Naive thymus-derived CD4-positive, alpha-beta T cell (primary cell): Measurements from ENCODE around the gene LSR. TPM values are rescaled to one million over a fixed set of nuclear protein-coding genes. Genes with fewer than 3 reads are reported as not detected.
A peak's percentile ranks its signal among the peaks of the same experiment; 100 is the strongest.

Experiments
- ATAC-seq: fragments of 150-1000 bp; cut with Tn5 transposase; 2 replicates; pipeline ENCODE4 v1.10.0; 2021; ENCODE audit warnings: mild to moderate bottlenecking, moderate library complexity
- CTCF ChIA-PET: fragments of 350-600 bp; sonication (Branson Sonifier 250); formaldehyde crosslinking; loops from one replicate; lab custom pipeline; 2021; ENCODE audit warnings: antibody characterized with exemption; lab: Charles Lee
- POLR2A ChIA-PET: fragments of 350-600 bp; sonication (Branson Sonifier 250); formaldehyde crosslinking; loops from one replicate; lab custom pipeline; 2021; ENCODE audit warnings: antibody characterized with exemption, inconsistent platforms; lab: Charles Lee
- DNase-seq, 9 donors: peaks; one replicate each; pipeline versions ENCODE4 v3.0.0 to v3.0.0-alpha.2; 2020 to 2022; ENCODE audit warnings: mixed read lengths in 1 of 9
- H3K27ac ChIP-seq: one replicate; pipeline ENCODE4 v1.7.0; 2013; ENCODE audit warnings: mild to moderate bottlenecking, low read depth, low read length, moderate library complexity
- H3K27me3 ChIP-seq, 2 donors: one replicate each; pipeline ENCODE4 v1.7.0; 2013; ENCODE audit warnings: low read length in 2 of 2, mild to moderate bottlenecking in 2 of 2, moderate library complexity in 2 of 2; ENCODE audit not compliant: control insufficient read depth in 2 of 2, insufficient read depth in 2 of 2
- H3K36me3 ChIP-seq, 3 experiments: 1 replicate in 2 of 3; 2 replicates in 1 of 3; pipeline ENCODE4 v1.7.0; 2013; ENCODE audit warnings: low read length in 3 of 3, mild to moderate bottlenecking in 3 of 3, moderate library complexity in 1 of 3; ENCODE audit not compliant: insufficient read depth in 3 of 3, control insufficient read depth in 2 of 3
- H3K4me1 ChIP-seq, 2 donors: one replicate each; pipeline ENCODE4 v1.7.0; 2013; ENCODE audit warnings: low read length in 2 of 2, mild to moderate bottlenecking in 2 of 2, moderate library complexity in 1 of 2; ENCODE audit not compliant: control insufficient read depth in 2 of 2, insufficient read depth in 2 of 2
- H3K4me3 ChIP-seq: 2 replicates; pipeline ENCODE4 v1.7.0; 2013; ENCODE audit warnings: mild to moderate bottlenecking, low read length
- H3K9me3 ChIP-seq, 3 experiments: 1 replicate in 2 of 3; 2 replicates in 1 of 3; pipeline ENCODE4 v1.7.0; 2013; ENCODE audit warnings: low read length in 3 of 3; ENCODE audit not compliant: control insufficient read depth in 2 of 3
- H3K27ac Mint-ChIP-seq, 9 donors: one replicate each; pipeline ENCODE4 v1.8.0; 2020 to 2022; ENCODE audit warnings: mixed read lengths in 9 of 9, mild to moderate bottlenecking in 8 of 9, moderate library complexity in 5 of 9, inconsistent platforms in 2 of 9
- H3K27me3 Mint-ChIP-seq, 5 donors: one replicate each; pipeline ENCODE4 v1.8.0; 2021 to 2022; ENCODE audit warnings: mixed read lengths in 5 of 5, mild to moderate bottlenecking in 1 of 5
- H3K36me3 Mint-ChIP-seq, 5 donors: one replicate each; pipeline ENCODE4 v1.8.0; 2020 to 2022; ENCODE audit warnings: mixed read lengths in 5 of 5, mild to moderate bottlenecking in 3 of 5, inconsistent platforms in 1 of 5
- H3K4me1 Mint-ChIP-seq, 7 donors: one replicate each; pipeline ENCODE4 v1.8.0; 2020 to 2022; ENCODE audit warnings: mixed read lengths in 7 of 7, mild to moderate bottlenecking in 3 of 7, inconsistent platforms in 1 of 7
- H3K4me3 Mint-ChIP-seq, 10 donors: one replicate each; pipeline ENCODE4 v1.8.0; 2020 to 2022; ENCODE audit warnings: mild to moderate bottlenecking in 10 of 10, mixed read lengths in 10 of 10, moderate library complexity in 6 of 10, inconsistent platforms in 2 of 10
- H3K9me3 Mint-ChIP-seq, 11 donors: one replicate each; pipeline ENCODE4 v1.8.0; 2020 to 2022; ENCODE audit warnings: mixed read lengths in 11 of 11, mild to moderate bottlenecking in 4 of 11, inconsistent platforms in 1 of 11, moderate library complexity in 1 of 11
- intact Hi-C, 2 donors: fragments of 100-400 bp; cut with micrococcal nuclease; formaldehyde crosslinking; loops; one replicate each; pipeline ENCODE4 v1.15.1; 2023
- polyA plus RNA-seq, 2 donors: library from polyadenylated mRNA; unstranded; fragments of 300-500 nt; fragmentation: Illumina TruSeq; gene quantifications; one replicate each; pipeline ENCODE4 v1.2.3, GENCODE V29; 2021
- total RNA-seq, 6 experiments: library from RNA in 5 of 6; stranded (reverse) in 5 of 6; gene quantifications; 1 replicate in 5 of 6; 2 replicates in 1 of 6; pipeline ENCODE4 v1.2.3 and lab custom pipeline; 2021 to 2026

LSR gene
- total RNA-seq (10 to 100 TPM in 4 of 5 experiments, 1 to 10 TPM in 1; 4.6 to 59.3 (median 25.1) TPM), polyA plus RNA-seq (10 to 100 TPM; 23.4 to 39.1 TPM), total RNA-seq (lab: John Stamatoyannopoulos, UW) (35.1 reads per million, percentile 63 among the genes with 10 or more reads in this experiment)

- peak; percentile 92 for ATAC-seq
- H3K27ac Mint-ChIP-seq: peak within 1 kb of the TSS; percentile 65 to 95 (median 90)
- H3K4me1 Mint-ChIP-seq: peaks cover 18 to 41% (median 33%) of the 10 kb centered on the region in 7 donors
- Histone ChIP-seq H3K27me3 (no peaks in the 10 kb centered on the region), H3K27ac (peak within 1 kb of the TSS; percentile 63), H3K36me3 (no peaks in the 10 kb centered on the region), H3K4me3 (peak within 1 kb of the TSS; percentile 81), H3K9me3 (no peaks in the 10 kb centered on the region), H3K4me1 (peaks cover 0 to 4% of the 10 kb centered on the region in 2 donors)
- CTCF ChIA-PET: interaction anchor here (1.1 kb wide), 1 partner anchor 239 kb away, joined by 4 read pairs; no protein-coding TSS in a partner anchor
- peak; percentile 40 to 77 (median 71) for DNase-seq
- intact Hi-C loops: loop anchor here in 1 of 2 donors (1.0 kb wide), 3 partner anchors 20 to 107 kb away; partner anchors contain the start of gene USF2
- POLR2A ChIA-PET: interaction anchor here (1.0 to 1.2 kb wide), 2 partner anchors 37 to 43 kb away, joined by 3 to 10 read pairs; no protein-coding TSS in a partner anchor
- H3K9me3 Mint-ChIP-seq: peaks cover 0 to 14% (median 4%) of the 10 kb centered on the region in 11 donors
- H3K27me3 Mint-ChIP-seq: peaks cover 0 to 57% (median 5%) of the 10 kb centered on the region in 5 donors
- H3K36me3 Mint-ChIP-seq: peaks cover 0 to 11% (median 7%) of the 10 kb centered on the region in 5 donors
- H3K4me3 Mint-ChIP-seq: peak within 1 kb of the TSS; percentile 87 to 92 (median 92)
These were observed at the start of gene LSR for GRCh38 chr19:35248310-35249145. Gene LSR (plus strand): TSS chr19:35249002. CDS start chr19:35249023, 21 bp downstream.

GRCh38 chr19:35199481-35199880, 49.3 kb upstream of the LSR start:
- Histone ChIP-seq H3K4me3 (no peak overlapping the region), H3K27me3 (no peaks in the 10 kb centered on the region), H3K27ac (no peak overlapping the region), H3K4me1 (peaks cover 13 to 20% of the 10 kb centered on the region in 2 donors), H3K36me3 (no peaks in the 10 kb centered on the region), H3K9me3 (no peaks in the 10 kb centered on the region)
- no peak for DNase-seq
- intact Hi-C loops: no loop called here
- ChIA-PET CTCF (interaction anchor here (0.7 to 1.1 kb wide), 2 partner anchors 12 kb away, joined by 3 read pairs; no protein-coding TSS in a partner anchor), POLR2A (interaction anchor here (0.9 to 2.4 kb wide), 12 partner anchors 9 to 46 kb away, joined by 3 to 9 read pairs (median 4); partner anchors contain the start of gene FXYD5)
- H3K36me3 Mint-ChIP-seq: peaks cover 0 to 11% (median 0%) of the 10 kb centered on the region in 5 donors
- H3K9me3 Mint-ChIP-seq: peaks cover 0 to 4% (median 0%) of the 10 kb centered on the region in 11 donors
- H3K4me3 Mint-ChIP-seq: no peak overlapping the region
- no peak for ATAC-seq
- peaks cover 14 to 60% (median 40%) of the 10 kb centered on the region in 7 donors for H3K4me1 Mint-ChIP-seq
- H3K27ac Mint-ChIP-seq: peak overlapping the region in 2 of 9 donors; percentile 19 to 86
- H3K27me3 Mint-ChIP-seq: no peaks in the 10 kb centered on the region

- ChIA-PET CTCF (interaction anchor here (0.5 to 2.0 kb wide), 4 partner anchors 12 to 549 kb away, joined by 4 to 11 read pairs (median 8); partner anchors contain the start of gene FXYD5), POLR2A (interaction anchor here (0.5 to 2.3 kb wide), 20 partner anchors 8 to 190 kb away, joined by 3 to 12 read pairs (median 4); partner anchors contain the start of gene USF2)
- ATAC-seq (no peak), DNase-seq (no peak)
- no peaks in the 10 kb centered on the region for H3K27me3 Mint-ChIP-seq
- intact Hi-C loops: no loop called here
- peaks cover 0 to 6% (median 2%) of the 10 kb centered on the region in 11 donors for H3K9me3 Mint-ChIP-seq
- no peak overlapping the region for H3K27ac ChIP-seq
- peaks cover 38 to 80% (median 71%) of the 10 kb centered on the region in 7 donors for H3K4me1 Mint-ChIP-seq
- H3K4me3 ChIP-seq: no peak overlapping the region
- peaks cover 0 to 9% (median 0%) of the 10 kb centered on the region in 5 donors for H3K36me3 Mint-ChIP-seq
- no peaks in the 10 kb centered on the region for H3K27me3 ChIP-seq
- H3K9me3 ChIP-seq: peaks cover 0 to under 1% (median 0%) of the 10 kb centered on the region in 3 experiments
- peak overlapping the region in 3 of 10 donors; percentile 23 to 30 (median 25) for H3K4me3 Mint-ChIP-seq
- no peaks in the 10 kb centered on the region for H3K36me3 ChIP-seq
- H3K4me1 ChIP-seq: peaks cover 48 to 52% of the 10 kb centered on the region in 2 donors
- peak overlapping the region; percentile 54 to 100 (median 97) for H3K27ac Mint-ChIP-seq
These were observed 45.8 kb upstream of the LSR start for GRCh38 chr19:35202722-35203688.

- intact Hi-C loops: no loop called here
- Mint-ChIP-seq H3K36me3 (peaks cover 0 to 17% (median 0%) of the 10 kb centered on the region in 5 donors), H3K9me3 (peaks cover 0 to 11% (median 3%) of the 10 kb centered on the region in 11 donors), H3K4me1 (peaks cover 36 to 86% (median 81%) of the 10 kb centered on the region in 7 donors), H3K27me3 (no peaks in the 10 kb centered on the region), H3K4me3 (peak overlapping the region in 9 of 10 donors; percentile 44 to 87 (median 74)), H3K27ac (peak overlapping the region; percentile 93 to 100 (median 99))
- ATAC-seq (peak; percentile 29), DNase-seq (peak in 3 of 9 donors; percentile 9 to 29 (median 11))
- Histone ChIP-seq H3K9me3 (peaks cover 0 to 5% (median 0%) of the 10 kb centered on the region in 3 experiments), H3K4me3 (no peak overlapping the region), H3K27me3 (no peaks in the 10 kb centered on the region), H3K27ac (peak overlapping the region; percentile 87), H3K4me1 (peaks cover 55% of the 10 kb centered on the region in 2 donors), H3K36me3 (no peaks in the 10 kb centered on the region)
- ChIA-PET POLR2A (interaction anchor here (0.7 to 3.3 kb wide), 11 partner anchors 10 to 51 kb away, joined by 3 to 23 read pairs (median 3); partner anchors contain the start of gene FXYD5), CTCF (interaction anchor here (1.5 to 1.6 kb wide), 2 partner anchors 10 to 51 kb away, joined by 3 to 4 read pairs; partner anchors contain the start of gene FXYD5)
These were observed 43.7 kb upstream of the LSR start for GRCh38 chr19:35204799-35205732.
